GM21786 (cell line): ENCODE measurements around the gene SLC41A3.
"Not testable (repeated sequence)": the region's sequence is repeated elsewhere in the genome, so short reads cannot be mapped to it uniquely, and the experiment has no call there.

Source experiments
- ATAC-seq: cut with Tn5 transposase; IDR thresholded peaks from one replicate; pipeline ENCODE4 v1.9.1; 2021; ENCODE audit not compliant: unreplicated experiment

The SLC41A3 gene

DNA sequence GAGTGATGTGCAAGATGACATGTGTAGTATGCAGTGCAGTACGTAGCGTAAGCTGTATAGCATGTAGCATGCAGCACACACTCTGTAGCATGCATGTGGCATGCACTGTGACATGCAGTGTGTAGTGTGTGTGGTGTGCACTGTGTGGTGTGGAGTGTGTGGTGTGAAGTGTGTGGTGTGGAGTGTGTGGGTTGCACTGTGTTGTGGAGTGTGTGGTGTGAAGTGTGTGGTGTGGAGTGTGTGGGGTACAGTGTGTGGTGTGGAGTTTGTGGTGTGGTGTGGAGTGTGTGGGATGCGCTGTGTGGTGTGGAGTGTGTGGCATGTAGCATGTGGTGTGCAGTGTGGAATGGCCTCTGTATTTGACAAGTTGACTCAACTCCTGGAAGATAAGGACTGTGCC, 75.7 kb downstream of the SLC41A3 start:
- no peak for ATAC-seq

DNA sequence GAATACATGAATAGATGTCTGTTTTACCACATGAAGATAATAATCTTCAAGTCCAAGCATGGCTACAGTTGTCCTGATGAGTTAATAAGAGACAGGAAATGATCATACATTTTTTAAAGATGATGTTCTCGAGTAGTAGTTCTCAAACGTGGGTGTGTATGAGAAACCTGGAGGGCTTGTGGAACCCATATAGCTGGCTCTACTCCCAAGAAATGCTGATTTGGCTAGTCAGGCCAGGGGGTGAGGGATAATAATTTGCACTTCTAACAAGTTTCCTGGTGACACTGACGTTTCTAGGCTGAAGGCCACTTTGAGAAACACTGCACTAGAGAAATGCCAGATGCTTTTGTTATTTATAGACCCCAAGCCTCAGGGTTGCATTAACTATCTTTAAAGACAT, 78.0 kb downstream of the SLC41A3 start:
- no peak for ATAC-seq

DNA sequence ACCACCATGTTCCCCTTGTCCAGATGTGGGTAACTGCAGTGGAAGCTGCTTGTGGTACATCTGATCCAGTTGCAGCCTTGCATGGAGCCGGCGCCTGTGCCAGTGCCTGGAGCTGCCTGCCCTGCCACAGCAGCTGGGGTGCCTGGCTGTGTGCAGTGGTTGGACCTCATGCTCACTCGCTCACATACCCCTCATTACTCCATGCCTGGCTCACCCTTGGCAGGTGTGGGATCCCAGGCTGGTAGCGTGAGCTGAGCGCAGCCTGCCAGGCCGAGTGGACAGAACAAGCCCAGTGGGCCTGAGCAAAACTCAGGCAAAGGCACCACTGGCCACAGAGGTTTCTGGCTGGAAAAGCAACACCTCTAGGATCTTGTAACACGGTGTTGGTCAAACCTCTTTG, 79.2 kb downstream of the SLC41A3 start:
- ATAC-seq = no peak

DNA sequence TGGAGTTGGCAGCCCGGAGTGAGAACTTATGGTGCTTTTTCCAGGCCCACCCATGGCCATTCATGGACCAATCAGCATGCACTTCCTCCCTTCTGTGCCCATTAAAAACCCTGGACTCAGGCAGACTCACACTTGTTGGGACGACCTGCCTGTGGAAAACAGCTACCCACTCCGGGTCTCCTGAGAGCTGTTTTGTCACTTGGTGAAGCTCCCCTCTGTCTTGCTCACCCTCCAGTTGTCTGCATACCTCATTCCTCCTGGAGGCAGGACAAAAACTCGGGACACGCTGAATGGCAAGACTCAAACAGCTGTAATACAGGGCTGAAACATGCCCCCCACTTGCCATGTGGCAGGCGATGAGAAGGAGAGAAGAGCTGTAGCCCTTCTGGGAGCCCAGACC, 79.7 kb downstream of the SLC41A3 start:
- ATAC-seq = no peak

DNA sequence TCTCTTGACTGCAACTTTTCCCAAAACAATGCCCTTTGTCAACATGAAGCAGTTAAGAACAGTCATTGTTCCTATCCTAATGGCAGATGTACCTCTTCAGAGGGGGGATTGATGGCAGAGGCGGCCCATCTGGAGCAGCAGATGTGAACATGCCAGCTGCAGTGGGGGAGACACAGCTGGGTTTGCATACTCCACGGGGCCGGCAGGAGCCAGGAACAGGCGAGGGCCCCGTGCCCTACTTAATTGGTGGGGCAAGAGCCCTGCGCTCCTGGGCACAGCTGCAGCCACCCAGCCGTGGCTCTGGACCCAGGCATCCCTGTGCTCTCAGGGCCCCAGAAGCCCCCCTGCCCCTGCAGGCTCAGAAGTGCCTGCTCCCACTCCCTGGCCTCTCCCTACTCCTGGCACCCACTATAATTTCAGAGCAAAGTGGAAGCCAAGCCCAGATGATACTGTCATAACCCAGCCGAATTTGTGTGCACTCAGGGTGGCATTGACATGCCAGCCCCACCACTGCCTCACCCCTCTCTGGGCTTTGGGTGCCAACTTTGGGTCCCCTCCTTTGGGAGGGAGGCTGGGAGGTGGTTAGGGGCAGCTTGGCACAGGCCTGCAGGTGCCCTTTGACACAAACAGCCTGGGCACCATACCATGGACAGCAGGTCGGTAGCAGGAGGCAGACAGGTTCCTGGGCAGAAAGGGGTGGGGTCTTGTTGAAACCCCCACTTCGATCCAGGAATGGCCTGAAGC, 80.3 kb downstream of the SLC41A3 start:
- no peak for ATAC-seq

GRCh38 chr3:126002189-126002588, 81.7 kb downstream of the SLC41A3 start:
- ATAC-seq = no peak

DNA sequence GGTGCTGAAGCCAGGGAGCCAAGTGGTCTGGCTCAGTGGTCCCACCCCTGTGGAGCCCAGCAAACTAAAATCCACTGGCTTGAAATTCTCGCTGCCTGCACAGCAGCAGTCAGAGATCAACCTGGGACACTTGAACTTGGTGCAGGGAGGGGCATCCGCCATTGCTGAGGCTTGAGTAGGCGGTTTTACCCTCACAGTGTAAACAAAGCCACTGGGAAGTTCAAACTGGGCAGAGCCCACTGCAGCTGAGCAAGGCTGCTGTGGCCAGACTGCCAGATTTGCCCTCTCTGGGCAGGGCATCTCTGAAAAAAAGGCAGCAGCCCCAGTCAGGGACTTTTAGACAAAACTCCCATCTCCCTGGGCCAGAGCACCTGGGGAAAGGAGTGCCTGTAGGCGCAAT, 87.2 kb downstream of the SLC41A3 start:
- not testable (repeated sequence) for ATAC-seq

- peak; percentile 94 for ATAC-seq
Observed at GRCh38 chr3:125990253-125990970, 93.5 kb downstream of the SLC41A3 start.

DNA sequence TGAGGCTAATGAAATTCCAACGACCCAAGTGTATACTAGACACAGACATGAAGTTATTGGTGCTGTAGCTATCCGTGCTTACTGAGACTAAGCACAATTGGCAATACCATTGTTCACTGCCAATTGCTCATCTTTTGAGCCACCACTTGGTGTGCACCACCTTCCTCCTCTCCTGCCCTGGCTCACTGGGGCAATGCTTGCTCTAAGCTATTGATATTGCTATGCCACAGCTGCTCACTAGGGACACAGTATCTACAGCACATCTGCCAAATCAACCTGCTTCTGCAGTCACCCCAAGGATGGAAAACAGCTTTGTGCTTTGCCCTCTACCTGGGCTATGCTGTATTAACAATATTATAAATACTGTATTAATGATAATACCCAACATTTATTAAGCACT, 99.0 kb downstream of the SLC41A3 start:
- ATAC-seq = not testable (repeated sequence)

DNA sequence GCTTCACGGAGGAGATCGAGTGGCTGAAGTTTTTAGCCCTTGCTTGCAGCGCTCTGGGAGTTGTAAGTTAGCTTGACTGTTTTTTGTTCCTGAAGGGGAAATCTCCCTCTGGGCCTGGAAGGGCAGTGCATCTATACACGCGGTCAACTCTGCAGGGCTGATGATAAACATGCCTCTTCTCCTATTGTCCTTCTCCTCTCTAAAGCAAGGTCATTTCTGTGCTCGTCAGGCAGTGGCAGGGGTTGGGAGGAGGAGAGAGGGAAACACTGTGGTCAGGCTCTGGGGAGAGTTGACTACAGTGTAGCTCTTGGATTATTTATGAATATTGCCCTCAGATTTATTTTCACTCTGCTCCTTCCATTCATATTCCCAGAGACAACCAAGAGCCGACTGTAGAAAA, 106.8 kb downstream of the SLC41A3 start:
- ATAC-seq = not testable (repeated sequence)

DNA sequence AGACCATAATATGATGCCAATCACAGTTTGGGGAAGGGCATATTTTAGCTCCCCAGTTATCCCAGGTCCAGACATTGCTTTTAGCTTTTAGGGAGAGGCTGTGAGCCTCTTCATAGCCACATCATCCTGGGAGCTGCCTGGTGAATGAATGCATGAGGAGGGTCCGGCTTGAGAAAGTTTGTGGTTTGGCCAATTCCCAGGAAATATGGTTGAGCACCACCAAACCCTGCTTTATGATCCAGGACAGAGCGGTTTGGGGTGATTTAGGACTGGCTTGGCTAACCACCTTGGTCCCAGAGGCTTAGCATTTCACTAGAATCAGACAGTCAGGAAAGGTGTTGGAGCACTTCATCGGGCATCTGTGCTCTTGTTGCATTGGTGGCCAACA, 107.9 kb downstream of the SLC41A3 start:
- ATAC-seq = not testable (repeated sequence)

DNA sequence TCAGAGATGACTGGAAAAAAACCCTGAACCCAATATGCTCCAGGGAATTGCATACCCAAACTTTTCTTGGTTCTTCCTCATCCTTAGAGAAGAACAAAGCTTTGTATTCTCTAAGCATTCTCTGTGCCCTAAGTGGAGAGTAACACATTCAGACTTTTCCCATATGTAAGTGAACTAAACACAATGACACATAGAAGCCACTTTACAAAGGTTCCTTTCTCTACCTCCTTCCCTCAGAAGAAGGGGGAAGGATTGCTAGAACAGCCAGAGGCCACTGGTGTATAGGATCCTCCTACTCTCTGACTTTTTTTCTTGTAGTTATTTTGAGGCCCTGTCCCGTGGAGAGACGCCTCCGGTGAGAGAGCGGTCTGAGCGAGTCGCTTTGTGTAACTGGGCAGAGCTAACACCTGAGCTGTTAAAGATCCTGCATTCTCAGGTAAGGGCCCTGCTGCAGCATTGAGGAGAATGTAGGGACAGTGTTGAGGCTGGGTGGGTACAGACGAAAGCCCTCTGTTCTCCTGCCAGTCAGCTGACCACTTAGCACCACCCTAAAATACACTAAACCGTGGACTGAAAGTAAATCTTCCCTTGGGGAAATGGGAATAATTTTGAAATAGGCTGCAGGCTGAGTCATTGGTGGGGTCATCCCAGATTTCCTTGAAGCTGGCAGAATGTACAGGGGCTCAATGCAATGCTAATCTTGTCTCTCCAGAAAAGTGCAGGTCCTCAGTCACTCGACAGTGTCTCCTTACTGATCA, 108.5 kb downstream of the SLC41A3 start:
- not testable (repeated sequence) for ATAC-seq

GRCh38 chr3:125971997-125972944, 111.7 kb downstream of the SLC41A3 start:
- ATAC-seq = peak; percentile 58

- not testable (repeated sequence) for ATAC-seq
Observed at GRCh38 chr3:125968701-125969592, 115.0 kb downstream of the SLC41A3 start, which contains the start of gene ROPN1B. TSS of gene ROPN1B (plus strand) at chr3:125969178. CDS start at chr3:125972055, 2,877 bp downstream.

GRCh38 chr3:125968121-125968520, 115.8 kb downstream of the SLC41A3 start:
- not testable (repeated sequence) for ATAC-seq

GRCh38 chr3:125967156-125967555, 116.8 kb downstream of the SLC41A3 start:
- no peak for ATAC-seq

- ATAC-seq = no peak
Observed at GRCh38 chr3:125965505-125965904, 118.4 kb downstream of the SLC41A3 start.

DNA sequence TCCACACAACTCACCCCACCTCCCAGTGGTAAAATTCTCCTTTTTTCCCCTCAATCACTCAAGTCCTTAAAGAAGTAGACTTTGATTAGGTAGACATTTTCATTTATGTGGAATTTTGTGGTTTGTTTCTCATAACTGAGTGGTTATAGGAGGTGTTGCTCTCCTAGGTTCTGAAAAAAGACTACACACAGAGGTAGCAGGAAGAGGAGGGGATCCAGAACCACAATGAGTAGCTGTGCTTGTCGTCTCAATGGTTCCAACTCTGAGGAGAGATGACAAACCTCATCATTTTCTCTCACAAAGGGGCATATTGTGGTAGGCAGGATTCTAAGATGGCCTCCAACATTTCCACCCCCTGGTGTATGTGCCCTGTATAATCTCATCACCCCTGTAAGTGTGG, 120.1 kb downstream of the SLC41A3 start:
- ATAC-seq = not testable (repeated sequence)

- ATAC-seq = no peak
Observed at GRCh38 chr3:125961289-125961589, 122.7 kb downstream of the SLC41A3 start.
